ENCODE measurements around the gene IL11RA.

- TF ChIP-seq CTCF (IDR thresholded peaks at IDR 0.05) (no peak), POLR2A (IDR thresholded peaks at IDR 0.05) (no peak), POLR2AphosphoS5 (IDR thresholded peaks at IDR 0.05) (no peak), EP300 (IDR thresholded peaks at IDR 0.05) (no peak)
Observed at GRCh38 chr9:34653151-34654072, 1.4 kb downstream of the IL11RA start.

Data from stomach (tissue), 4 donors.